GM18907 (cell line): Measurements from ENCODE around the gene SPPL2C.
"Not testable (repeated sequence)": the region's sequence is repeated elsewhere in the genome, so short reads cannot be mapped to it uniquely, and the experiment has no call there.

Experiments used
- ATAC-seq: cut with Tn5 transposase; IDR thresholded peaks from one replicate; pipeline ENCODE4 v1.9.1; 2021; ENCODE audit warnings: mild to moderate bottlenecking, moderate library complexity; ENCODE audit not compliant: unreplicated experiment

SPPL2C gene

GRCh38 chr17:45848405-45848804 is 3.7 kb downstream of the SPPL2C start:
- ATAC-seq: no peak

- no peak for ATAC-seq
Observed at GRCh38 chr17:45848868-45849535, 4.3 kb downstream of the SPPL2C start.

- ATAC-seq: no peak
Observed at GRCh38 chr17:45849536-45849990, 4.9 kb downstream of the SPPL2C start.

GRCh38 chr17:45850011-45850410 is 5.3 kb downstream of the SPPL2C start:
- ATAC-seq: no peak

- no peak for ATAC-seq
Observed at GRCh38 chr17:45850468-45850867, 5.8 kb downstream of the SPPL2C start.

GRCh38 chr17:45851022-45851421 is 6.3 kb downstream of the SPPL2C start:
- ATAC-seq: no peak

- ATAC-seq: no peak
Observed at GRCh38 chr17:45851464-45851863, 6.8 kb downstream of the SPPL2C start.

GRCh38 chr17:45851873-45852272 is 7.2 kb downstream of the SPPL2C start:
- ATAC-seq: no peak

GRCh38 chr17:45852535-45853297 is 8.0 kb downstream of the SPPL2C start:
- ATAC-seq: no peak

GRCh38 chr17:45854209-45854608 is 9.5 kb downstream of the SPPL2C start:
- ATAC-seq: no peak

- ATAC-seq: no peak
Observed at GRCh38 chr17:45855691-45856336, 11.1 kb downstream of the SPPL2C start.

GRCh38 chr17:45857977-45858708 is 13.5 kb downstream of the SPPL2C start:
- no peak for ATAC-seq

- ATAC-seq: no peak
Observed at GRCh38 chr17:45861165-45861564, 16.5 kb downstream of the SPPL2C start.

GRCh38 chr17:45862127-45862526 is 17.4 kb downstream of the SPPL2C start:
- ATAC-seq: not testable (repeated sequence)

- no peak for ATAC-seq
Observed at GRCh38 chr17:45863857-45864654, 19.4 kb downstream of the SPPL2C start.

- ATAC-seq: no peak
Observed at GRCh38 chr17:45867171-45867570, 22.5 kb downstream of the SPPL2C start.

GRCh38 chr17:45867702-45868101 is 23.0 kb downstream of the SPPL2C start:
- ATAC-seq: no peak

GRCh38 chr17:45868276-45868675 is 23.6 kb downstream of the SPPL2C start:
- no peak for ATAC-seq

- ATAC-seq: no peak
Observed at GRCh38 chr17:45869676-45870341, 25.1 kb downstream of the SPPL2C start.
